ENCODE data around the gene CAPNS2. TPM values are rescaled to one million over a fixed set of nuclear protein-coding genes. Genes with fewer than 3 reads are reported as not detected.

CAPNS2 gene
- total and polyA plus RNA-seq, 2 of the 13 experiments (the other 11 are each of a cell fraction or from before 2014, with no cell fraction given): 0.29 TPM; not detected in 1

GRCh38 chr16:55562936-55563335 lies 3.5 kb upstream of the CAPNS2 start:
- DNase-seq (ENCODE audit: low spot score) (no peak), ATAC-seq (no peak), FAIRE-seq (no peak)
- peaks cover 0 to 1% of the 10 kb centered on the region in 2 experiments; a peak in 1 of 5 replicates for H3K36me3 ChIP-seq (replicated peaks in 1 of 2; ENCODE audit: control insufficient read depth in 1 of 2, insufficient read depth in 2 of 2, low read length in 2 of 2)
- no peak overlapping the region for H2AFZ ChIP-seq (ENCODE audit: low read length)
- BruUV-seq (replicated peaks): no TSS peak
- no peak overlapping the region for H3K27ac ChIP-seq (ENCODE audit: extremely low read length, insufficient read depth, low read length)
- H3K4me1 ChIP-seq (ENCODE audit: insufficient read depth, low read length): no peaks in the 10 kb centered on the region
- no peaks in the 10 kb centered on the region for H4K20me1 ChIP-seq (ENCODE audit: insufficient read depth, low read length)
- no peak overlapping the region for H3K9ac ChIP-seq (ENCODE audit: insufficient read depth, low read depth, low read length)
- no peaks in the 10 kb centered on the region for H3K27me3 ChIP-seq (ENCODE audit: control insufficient read depth in 1 of 2, insufficient read depth in 2 of 2, low read length in 2 of 2)
- no peak overlapping the region for H3K4me2 ChIP-seq (ENCODE audit: low read depth, low read length)
- POLR2A ChIA-PET: no interaction called here
- in situ Hi-C loops (cut with HindIII; ENCODE audit: extremely low pct_ligation_motif_present, low pct_unique_long_range_greater_than_20kb) (no loop called here), intact Hi-C loops (cut with micrococcal nuclease; ENCODE audit: unreplicated experiment) (no loop called here)
- TF ChIP-seq, protein P1, sequence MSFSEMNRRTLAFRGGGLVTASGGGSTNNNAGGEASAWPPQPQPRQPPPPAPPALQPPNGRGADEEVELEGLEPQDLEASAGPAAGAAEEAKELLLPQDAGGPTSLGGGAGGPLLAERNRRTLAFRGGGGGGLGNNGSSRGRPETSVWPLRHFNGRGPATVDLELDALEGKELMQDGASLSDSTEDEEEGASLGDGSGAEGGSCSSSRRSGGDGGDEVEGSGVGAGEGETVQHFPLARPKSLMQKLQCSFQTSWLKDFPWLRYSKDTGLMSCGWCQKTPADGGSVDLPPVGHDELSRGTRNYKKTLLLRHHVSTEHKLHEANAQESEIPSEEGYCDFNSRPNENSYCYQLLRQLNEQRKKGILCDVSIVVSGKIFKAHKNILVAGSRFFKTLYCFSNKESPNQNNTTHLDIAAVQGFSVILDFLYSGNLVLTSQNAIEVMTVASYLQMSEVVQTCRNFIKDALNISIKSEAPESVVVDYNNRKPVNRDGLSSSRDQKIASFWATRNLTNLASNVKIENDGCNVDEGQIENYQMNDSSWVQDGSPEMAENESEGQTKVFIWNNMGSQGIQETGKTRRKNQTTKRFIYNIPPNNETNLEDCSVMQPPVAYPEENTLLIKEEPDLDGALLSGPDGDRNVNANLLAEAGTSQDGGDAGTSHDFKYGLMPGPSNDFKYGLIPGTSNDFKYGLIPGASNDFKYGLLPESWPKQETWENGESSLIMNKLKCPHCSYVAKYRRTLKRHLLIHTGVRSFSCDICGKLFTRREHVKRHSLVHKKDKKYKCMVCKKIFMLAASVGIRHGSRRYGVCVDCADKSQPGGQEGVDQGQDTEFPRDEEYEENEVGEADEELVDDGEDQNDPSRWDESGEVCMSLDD (CRISPR knock-in tag; IDR thresholded peaks at IDR 0.05; ENCODE audit: borderline replicate concordance): no peak
- no peak for TF ChIP-seq ZNF557 (CRISPR knock-in tag; IDR thresholded peaks at IDR 0.05)
- no peak for TF ChIP-seq ZNF614 (CRISPR knock-in tag; IDR thresholded peaks at IDR 0.05; ENCODE audit: borderline replicate concordance)
- H3K79me2 ChIP-seq (ENCODE audit: insufficient read depth, low read length): no peaks in the 10 kb centered on the region
- CTCF ChIA-PET (ENCODE audit: low intra/inter-chr PET ratio, low total read pairs): no interaction called here
- H3K4me3 ChIP-seq (replicated peaks in 1 of 3; ENCODE audit: insufficient read depth in 1 of 3, low read depth in 2 of 3, low read length in 3 of 3): no peak overlapping the region
- WGBS (ENCODE audit: low lambda C conversion rate): 92% methylated on average over 1 of the region's 1 CpG
- H3K9me3 ChIP-seq (ENCODE audit: low read length): no peaks in the 10 kb centered on the region

DNA sequence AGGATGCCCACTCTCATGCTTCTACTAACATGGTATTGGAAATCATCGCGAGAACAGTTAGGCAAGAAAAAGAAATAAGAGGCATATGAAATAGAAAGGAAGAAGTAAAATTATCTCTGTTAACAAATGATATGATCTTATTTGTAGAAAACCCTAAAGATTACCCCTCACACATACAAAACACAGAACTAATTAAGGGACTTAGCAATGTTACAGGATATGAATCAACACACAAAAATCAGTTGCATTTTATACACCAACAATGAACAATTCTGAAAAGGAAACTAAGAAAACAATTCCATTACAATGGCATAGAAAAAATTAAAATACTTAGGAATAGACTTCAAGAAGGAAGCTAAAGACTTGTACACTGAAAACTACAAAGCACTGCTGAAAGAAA lies 2.7 kb upstream of the CAPNS2 start:
- Histone ChIP-seq H3K9ac (ENCODE audit: insufficient read depth, low read depth, low read length) (no peak overlapping the region), H2AFZ (ENCODE audit: low read length) (no peak overlapping the region), H3K4me3 (replicated peaks in 1 of 3; ENCODE audit: insufficient read depth in 1 of 3, low read depth in 2 of 3, low read length in 3 of 3) (no peak overlapping the region), H3K9me3 (ENCODE audit: low read length) (no peaks in the 10 kb centered on the region), H3K27me3 (ENCODE audit: control insufficient read depth in 1 of 2, insufficient read depth in 2 of 2, low read length in 2 of 2) (no peaks in the 10 kb centered on the region), H3K36me3 (replicated peaks in 1 of 2; ENCODE audit: control insufficient read depth in 1 of 2, insufficient read depth in 2 of 2, low read length in 2 of 2) (peaks cover 0 to 1% of the 10 kb centered on the region in 2 experiments; a peak in 1 of 5 replicates), H3K79me2 (ENCODE audit: insufficient read depth, low read length) (no peaks in the 10 kb centered on the region), H3K4me2 (ENCODE audit: low read depth, low read length) (no peak overlapping the region), H3K4me1 (ENCODE audit: insufficient read depth, low read length) (peaks cover 2% of the 10 kb centered on the region; the same call in 1 of the 2 replicates), H4K20me1 (ENCODE audit: insufficient read depth, low read length) (no peaks in the 10 kb centered on the region), H3K27ac (ENCODE audit: extremely low read length, insufficient read depth, low read length) (no peak overlapping the region)
- no TSS peak for BruUV-seq (replicated peaks)
- CTCF ChIA-PET (ENCODE audit: low intra/inter-chr PET ratio, low total read pairs): no interaction called here
- DNase-seq (ENCODE audit: low spot score): no peak
- POLR2A ChIA-PET: interaction anchor here (0.6 kb wide), 1 partner anchor 105 kb away, joined by 3 read pairs; no protein-coding TSS in a partner anchor
- no peak for TF ChIP-seq AKAP8 (CRISPR knock-in tag; IDR thresholded peaks at IDR 0.05)
- TF ChIP-seq ZNF205 (CRISPR knock-in tag; IDR thresholded peaks at IDR 0.05): no peak
- no peak for TF ChIP-seq MAZ (IDR thresholded peaks at IDR 0.05; ENCODE audit: borderline replicate concordance, low read depth, low read length)
- no peak for TF ChIP-seq MAZ (CRISPR knock-in tag; IDR thresholded peaks at IDR 0.05; ENCODE audit: low read depth)
- TF ChIP-seq, protein P2, sequence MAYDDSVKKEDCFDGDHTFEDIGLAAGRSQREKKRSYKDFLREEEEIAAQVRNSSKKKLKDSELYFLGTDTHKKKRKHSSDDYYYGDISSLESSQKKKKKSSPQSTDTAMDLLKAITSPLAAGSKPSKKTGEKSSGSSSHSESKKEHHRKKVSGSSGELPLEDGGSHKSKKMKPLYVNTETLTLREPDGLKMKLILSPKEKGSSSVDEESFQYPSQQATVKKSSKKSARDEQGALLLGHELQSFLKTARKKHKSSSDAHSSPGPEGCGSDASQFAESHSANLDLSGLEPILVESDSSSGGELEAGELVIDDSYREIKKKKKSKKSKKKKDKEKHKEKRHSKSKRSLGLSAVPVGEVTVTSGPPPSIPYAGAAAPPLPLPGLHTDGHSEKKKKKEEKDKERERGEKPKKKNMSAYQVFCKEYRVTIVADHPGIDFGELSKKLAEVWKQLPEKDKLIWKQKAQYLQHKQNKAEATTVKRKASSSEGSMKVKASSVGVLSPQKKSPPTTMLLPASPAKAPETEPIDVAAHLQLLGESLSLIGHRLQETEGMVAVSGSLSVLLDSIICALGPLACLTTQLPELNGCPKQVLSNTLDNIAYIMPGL (CRISPR knock-in tag; IDR thresholded peaks at IDR 0.05; ENCODE audit: borderline replicate concordance in 1 of 2, low read depth in 1 of 2): no peak
- no peak for TF ChIP-seq YEATS4 (CRISPR knock-in tag; IDR thresholded peaks at IDR 0.05; ENCODE audit: borderline replicate concordance)
- TF ChIP-seq ZBTB8A (CRISPR knock-in tag; IDR thresholded peaks at IDR 0.05; ENCODE audit: borderline replicate concordance, low read depth): no peak
- TF ChIP-seq ZNF597 (CRISPR knock-in tag; IDR thresholded peaks at IDR 0.05): no peak
- no peak for ATAC-seq
- WGBS (ENCODE audit: low lambda C conversion rate): 94% methylated on average over 2 of the region's 2 CpGs
- intact Hi-C loops (cut with micrococcal nuclease; ENCODE audit: unreplicated experiment) (no loop called here), in situ Hi-C loops (cut with HindIII; ENCODE audit: extremely low pct_ligation_motif_present, low pct_unique_long_range_greater_than_20kb) (no loop called here)
- no peak for FAIRE-seq
